Activated gamma-delta T cell treated with anti-CD3 and anti-CD28 coated beads, Interleukin-2, amount 50 U/mL, for 16 hours (primary cell): Measurements from ENCODE around the gene CAMK1D.
"Not testable (repeated sequence)": the region's sequence is repeated elsewhere in the genome, so short reads cannot be mapped to it uniquely, and the experiment has no call there.

Experiments used
- DNase-seq: peaks from one replicate; pipeline ENCODE4 v3.0.0-alpha.2; 2020; ENCODE audit warnings: low read depth

The CAMK1D gene

DNA sequence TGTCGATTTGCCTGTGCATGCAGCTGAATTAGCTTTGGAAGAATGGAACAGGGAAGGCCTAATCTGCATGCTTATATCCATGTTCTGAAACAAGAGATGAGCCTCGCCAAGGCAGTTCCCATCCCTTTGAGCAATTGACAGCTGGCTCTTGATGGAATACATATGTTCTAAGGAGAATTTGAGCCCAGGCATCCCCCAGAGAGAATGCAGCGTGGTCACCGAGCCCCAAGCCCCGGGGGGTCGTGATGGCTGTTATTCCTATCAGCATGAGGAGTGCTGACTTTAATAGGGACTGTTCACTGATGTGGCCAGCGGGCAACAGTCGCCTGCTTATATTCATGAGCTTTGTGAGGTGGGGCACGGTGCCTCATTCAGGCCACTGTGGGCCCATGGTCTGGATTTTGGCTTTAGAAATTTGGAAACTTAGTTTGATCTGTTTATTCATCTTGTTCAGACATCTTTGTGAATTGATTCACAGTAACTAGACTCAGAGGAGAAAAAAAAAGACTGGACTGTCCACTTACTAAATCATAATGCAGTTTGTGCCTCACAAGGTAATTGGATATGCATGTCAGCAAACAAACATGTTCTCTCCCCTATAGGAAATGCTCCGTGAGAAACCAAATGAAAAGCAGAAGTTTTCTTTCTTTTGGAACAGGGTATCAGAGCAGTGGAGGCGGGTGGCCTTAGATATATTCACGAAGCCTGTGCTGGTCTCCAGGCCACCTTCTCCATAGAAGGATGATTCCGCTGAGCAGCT, 447.2 kb downstream of the CAMK1D start:
- no peak for DNase-seq

DNA sequence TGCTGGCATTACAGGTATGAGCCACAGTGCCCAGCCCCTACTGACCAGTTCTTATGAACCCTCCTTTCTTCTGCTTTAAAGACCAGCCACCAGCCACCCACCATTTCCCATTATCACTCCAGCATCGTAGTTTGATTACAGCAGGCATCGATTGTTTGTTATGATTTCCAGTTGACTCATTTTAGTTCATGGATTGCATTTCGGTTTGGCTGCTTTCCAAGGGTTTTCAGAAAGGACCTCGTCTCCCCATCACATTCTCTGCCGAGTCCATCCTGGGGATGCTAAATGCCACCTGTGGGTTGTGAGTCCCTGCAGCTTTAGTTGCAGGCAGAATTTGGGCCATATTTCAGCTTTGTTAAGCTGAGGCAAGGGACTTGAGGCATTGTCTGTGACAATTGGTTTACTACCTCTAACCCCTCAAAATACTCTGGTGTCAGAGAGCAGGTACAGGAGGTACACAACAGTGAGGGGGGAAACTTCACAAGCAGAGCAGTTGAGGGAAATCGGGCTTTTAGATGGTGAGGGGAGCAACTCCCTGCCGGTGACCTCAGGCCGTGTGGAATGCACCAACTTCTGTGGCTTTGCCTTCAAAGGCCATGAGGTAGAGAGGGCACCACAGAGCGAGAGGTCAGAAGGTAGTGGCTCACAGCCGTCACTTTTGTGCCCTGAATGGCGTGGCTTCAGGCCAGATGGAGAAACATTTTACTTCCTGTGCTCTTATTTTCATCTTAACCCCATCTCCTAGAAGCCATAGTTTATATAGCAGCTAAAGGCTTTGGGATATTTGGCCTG, 448.3 kb downstream of the CAMK1D start:
- DNase-seq: no peak

DNA sequence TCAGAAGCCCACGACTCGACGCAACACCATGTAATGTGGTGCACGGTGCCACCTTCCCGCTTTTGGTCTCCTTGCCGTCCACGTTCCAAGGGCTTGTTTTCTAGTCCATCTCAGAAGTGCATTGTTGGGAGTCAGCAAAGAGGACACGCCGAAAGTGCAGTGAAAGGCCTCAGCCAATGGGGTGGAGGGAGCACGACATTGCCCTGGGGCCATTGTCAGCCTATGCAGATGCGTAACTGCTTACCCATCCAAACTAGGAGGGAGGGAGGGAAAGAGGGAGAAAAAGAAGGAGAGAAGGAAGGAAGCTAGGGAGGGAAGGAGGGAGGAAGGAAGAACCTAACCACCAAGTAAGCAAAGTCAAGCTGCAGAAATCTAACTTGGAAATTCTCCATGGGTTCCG, 449.8 kb downstream of the CAMK1D start:
- no peak for DNase-seq

DNA sequence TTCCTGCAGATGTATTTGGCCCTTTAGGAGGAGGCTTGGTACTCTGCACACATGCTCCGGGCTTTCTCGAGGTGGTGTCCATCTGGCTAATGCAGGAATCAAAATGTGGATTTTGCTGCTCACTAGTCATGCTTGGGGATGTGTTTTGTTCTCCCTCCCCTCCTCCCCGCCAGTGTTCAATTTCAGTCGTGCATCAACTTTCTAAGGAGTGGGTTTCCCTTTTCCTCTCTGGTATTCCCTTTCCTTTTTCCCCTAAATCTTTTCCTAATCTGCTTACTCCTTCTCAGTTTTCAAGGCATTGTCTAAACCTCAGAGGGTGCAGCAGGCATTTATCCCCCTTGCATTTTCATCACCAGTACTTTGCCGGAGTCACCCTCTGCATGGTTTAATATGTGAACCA, 450.4 kb downstream of the CAMK1D start:
- no peak for DNase-seq

DNA sequence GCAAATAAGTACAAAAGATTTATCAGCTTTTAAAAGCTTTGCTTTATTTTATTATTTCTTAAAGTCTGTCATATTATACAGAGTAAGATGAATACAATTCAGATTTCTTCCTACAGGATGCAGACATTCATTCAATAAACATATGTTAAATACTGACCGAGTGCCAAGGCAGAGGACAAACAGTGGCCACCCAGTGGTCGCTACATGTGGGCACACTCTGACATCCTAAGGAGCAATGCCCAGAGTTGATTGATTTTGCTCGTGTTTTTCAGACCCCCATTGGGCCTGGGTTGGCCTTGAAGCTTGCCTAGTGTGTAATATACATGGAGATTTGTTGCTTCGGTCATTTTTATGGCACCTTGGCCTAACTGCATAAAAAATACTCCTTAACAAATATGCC, 451.0 kb downstream of the CAMK1D start:
- DNase-seq: no peak

DNA sequence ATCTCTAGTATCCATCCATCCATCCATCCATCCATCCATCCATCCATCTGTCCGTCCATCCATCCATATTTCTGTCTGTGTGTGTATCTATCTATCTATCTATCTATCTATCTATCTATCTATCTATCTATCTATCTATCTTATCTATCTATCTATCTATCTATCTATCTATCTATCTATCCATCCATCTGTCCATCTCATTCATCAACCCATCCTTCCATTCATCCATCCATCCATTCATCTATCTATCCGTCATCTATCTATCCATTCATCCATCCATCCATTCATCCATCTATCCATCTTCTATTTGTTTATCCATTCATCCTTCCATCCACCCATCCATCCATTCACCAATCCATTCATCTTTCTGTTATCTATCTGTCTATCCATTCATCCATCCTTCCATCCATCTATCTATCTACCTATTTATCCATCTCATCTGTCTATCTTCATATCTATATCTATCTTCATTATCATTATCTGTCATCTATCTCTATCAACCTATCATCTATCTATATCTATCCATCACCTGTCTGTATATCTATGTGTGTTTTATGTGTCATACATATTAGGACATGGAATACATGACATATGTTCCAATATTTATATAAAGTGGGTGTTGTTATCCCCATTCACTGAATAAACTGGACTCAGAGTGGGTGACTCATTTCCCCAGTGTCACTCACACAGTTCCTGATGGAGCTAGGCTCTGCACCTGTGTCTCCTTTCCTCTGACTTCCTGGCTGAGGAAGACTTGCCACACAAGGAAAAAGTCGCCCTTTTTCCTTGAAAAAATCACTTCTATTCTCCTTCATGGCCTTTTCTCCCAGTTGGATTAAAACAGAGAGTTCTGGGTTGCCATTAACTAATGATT, 452.1 kb downstream of the CAMK1D start:
- no peak for DNase-seq

DNA sequence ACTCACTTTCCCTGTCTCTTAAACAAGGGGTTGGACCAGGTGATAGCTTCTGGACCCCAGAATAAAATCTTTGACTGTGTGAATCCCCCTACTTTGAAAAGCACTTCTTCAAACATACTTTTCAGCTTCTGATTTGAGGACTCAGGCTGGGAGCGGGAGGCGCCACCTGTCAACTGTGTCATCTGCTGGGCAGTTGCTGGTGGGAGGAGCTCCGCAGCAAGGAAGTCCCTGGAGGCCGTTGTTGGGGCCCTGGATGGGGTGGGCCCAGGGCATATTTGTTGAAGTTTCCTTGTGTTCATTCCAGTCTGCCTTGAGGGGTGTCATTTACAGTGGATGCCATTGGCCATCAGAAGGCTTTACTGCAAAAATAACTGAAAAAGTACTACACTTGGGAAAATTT, 454.4 kb downstream of the CAMK1D start:
- DNase-seq: no peak

DNA sequence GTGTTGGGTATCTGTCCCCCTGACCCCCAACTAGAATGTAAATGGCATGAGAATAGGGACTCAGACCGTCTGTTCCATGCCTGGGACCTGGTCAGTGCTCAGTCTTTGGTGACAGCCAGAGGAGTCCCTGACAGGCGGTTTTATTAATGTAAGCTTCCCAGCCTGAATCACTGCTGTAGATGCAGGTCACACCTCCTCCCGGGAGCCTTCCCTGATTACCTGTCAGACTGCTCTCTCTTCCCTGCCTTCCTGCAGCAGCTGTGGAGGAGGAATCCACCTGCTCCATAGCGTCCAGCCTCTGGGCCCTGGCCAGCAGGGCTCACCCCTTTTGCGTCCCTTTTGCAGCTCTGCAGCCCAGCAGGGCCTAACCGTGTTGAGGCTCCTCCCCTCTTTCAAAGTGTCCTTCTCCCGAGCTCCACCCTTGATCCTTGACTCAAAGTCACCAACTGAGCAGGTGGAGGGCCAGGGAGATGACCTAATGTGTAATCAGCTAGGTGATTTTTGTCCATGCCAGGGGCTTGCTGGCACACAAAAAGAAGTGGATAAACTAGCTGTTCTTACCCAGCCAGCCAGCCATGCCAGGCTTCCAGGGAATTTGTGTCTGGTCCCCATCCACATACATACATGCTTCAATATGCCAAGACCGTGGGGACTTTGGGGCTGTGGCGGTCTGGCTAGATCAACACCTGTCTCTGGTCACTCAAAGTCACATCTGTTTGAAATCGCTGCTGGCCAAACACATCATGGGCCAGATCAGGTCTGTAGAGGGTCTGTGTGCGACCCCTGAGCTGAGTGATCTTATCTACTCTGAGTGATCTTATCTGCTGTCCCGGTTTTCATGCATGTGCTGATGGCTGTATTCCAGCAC, 457.1 kb downstream of the CAMK1D start:
- no peak for DNase-seq

DNA sequence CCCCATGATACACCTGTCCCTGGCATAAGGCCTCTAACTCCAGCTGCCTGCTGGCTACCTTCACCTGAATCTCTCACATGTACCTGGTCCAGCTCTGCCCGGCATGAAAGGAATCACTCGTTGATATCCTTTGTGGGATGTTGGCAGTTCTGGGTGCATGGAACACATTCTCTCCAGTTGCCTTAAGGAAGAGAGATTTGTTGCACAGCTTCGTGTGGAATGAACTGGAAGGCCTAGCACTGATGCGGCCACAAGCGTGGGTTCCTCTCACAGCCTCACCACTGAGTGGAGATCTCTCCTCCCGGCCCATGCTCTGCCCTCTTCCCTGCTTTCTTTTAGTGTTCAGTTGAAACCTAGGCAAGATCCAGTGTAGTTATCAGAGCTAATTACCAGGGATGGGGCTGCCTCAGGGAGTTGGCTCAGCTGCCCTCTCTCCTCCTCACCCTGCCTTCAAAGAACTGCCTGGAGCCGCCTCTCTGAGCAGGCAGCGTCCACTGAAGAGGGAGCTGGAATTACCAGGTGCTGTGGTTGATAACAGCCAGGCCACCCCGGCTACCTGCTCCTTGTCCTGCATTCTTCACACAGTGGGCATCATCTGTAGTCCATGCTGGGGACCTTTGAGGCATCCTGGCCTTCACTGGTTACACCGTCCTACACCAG, 457.9 kb downstream of the CAMK1D start:
- no peak for DNase-seq

DNA sequence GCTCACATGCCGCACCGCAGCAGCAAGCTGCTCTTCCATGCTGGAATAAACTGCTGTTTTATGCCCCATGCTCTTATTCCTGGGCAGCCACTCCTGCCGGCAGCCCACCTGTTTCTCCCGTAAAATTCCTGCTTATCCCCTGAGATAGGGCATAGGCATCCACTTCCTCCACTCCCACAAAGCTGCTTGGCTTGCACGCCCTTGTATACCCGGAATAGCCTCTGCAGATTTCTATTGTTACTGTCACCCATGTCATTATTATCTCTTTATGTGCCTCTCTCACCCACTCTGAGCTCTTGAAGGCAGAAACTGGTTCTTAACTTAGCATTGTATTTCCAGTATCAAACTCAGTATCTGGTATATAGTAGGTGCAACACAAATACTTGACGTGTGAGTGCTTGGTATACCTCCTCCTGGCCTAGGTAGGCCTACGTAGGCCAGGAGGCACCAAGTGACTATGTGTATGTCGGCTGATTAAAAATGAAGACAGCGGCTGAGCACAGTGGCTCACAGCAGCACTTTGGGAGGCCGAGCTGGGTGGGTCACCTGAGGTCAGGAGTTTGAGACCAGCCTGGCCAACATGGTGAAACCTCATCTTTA, 458.8 kb downstream of the CAMK1D start:
- DNase-seq: no peak

DNA sequence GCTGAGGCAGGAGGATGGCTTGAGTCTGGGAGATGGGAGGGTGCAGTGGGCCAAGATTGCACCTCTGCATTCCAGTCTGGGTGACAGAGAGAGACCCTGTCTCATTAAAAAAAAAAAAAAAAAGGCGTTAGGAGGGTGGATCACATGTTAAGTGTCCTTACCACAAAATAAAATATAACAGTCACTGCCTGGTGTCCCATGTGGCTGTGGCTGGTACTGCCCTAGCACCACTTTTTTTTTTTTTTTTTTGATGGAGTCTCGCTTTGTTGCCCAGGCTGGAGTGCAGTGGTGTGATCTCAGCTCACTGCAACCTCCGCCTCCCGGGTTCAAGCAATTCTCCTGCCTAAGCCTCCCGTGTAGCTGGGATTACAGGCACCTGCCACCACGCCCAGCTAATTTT, 460.7 kb downstream of the CAMK1D start:
- not testable (repeated sequence) for DNase-seq

DNA sequence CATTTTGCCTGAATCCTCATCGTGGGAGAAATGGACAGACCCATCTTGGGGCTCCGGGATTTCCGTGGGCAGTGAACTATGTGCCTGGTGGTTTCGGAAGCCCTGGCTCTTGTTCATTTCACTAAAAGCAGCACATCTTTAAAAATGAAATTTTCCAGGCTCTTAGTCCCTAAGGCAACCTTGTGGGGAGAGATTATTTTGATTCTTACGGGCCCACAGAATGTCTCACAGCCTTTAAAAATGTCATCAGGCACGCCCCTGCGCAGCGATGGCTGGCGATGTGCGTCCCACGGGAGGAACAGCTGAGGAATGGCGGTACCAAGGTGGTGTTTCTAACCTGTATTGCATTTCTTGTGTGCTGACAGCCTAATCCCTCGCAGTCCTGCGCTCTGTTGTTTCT, 462.5 kb downstream of the CAMK1D start:
- DNase-seq: no peak

DNA sequence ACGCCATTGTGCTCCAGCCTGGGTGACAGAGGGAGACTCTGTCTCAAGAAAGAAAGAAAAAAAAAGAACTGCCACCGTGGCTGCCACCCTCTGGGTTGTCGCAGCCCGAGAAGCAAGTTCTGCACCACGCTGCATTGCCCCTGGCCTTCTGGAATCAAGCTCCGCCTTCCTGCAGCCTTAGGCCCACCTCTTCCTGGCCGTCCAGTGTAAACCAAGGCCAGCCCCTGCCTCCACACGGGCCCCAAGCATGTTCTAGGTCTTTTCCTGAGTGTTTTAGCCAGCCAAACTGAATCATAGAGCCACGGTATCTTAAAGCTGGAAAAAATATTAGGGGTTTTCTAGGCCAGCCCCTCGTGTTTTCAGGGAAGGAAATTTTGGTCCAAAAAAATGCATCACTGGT, 463.2 kb downstream of the CAMK1D start:
- DNase-seq: no peak

DNA sequence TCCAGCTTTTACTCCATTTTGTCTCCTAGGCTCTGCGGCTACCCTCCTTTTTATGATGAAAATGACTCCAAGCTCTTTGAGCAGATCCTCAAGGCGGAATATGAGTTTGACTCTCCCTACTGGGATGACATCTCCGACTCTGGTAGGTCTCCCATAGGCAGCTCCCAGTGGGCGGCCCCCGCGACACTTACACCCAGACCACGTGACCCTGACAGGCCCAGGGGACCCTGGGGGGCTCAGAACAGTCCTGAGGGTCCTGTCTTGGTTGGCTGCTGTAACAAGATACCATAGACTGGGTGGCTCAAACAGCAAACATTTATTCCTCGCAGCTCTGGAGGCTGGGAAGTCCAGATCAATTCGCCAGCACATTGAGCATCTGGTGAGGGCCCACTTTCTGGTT, 464.8 kb downstream of the CAMK1D start:
- DNase-seq: no peak

DNA sequence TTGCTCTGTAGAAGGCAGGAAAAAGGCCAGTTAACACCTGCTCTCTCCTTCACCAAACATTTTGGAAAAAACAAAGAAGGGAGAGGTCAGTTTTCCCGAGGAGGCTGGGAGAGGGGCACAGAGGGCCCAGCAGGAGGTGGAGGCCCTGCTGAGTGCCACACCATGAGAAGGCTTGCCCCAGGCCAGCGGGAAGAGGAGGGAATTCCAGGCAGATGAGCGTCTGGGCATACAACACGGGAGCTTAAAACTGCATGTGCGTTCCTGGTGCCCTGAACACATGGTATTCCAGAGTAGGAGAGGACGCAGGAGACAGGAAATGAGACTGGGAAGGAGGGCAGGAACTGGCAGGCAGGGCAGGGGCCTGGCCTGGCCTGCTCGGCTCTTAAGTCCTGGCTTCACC, 469.7 kb downstream of the CAMK1D start:
- DNase-seq: no peak

DNA sequence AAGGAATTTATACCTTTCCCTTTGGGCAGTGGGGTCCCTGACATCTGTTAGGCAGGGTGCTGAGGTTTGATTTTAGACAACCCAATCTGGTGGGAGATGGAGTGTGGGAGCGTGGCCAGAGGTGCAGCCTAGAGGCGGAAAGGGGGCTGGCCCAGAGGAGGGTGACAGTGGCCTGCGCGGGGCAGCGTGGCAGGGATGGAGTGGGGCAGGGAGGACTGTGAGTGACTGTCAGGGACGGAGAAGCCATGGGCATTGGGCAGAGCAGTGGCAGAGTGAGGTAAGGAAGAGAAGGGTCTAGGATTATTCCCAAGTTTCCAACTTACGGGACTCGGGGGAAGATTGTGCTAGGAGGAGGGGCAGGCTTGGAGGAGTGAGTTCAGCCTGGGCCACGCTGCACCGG, 470.3 kb downstream of the CAMK1D start:
- DNase-seq: no peak

DNA sequence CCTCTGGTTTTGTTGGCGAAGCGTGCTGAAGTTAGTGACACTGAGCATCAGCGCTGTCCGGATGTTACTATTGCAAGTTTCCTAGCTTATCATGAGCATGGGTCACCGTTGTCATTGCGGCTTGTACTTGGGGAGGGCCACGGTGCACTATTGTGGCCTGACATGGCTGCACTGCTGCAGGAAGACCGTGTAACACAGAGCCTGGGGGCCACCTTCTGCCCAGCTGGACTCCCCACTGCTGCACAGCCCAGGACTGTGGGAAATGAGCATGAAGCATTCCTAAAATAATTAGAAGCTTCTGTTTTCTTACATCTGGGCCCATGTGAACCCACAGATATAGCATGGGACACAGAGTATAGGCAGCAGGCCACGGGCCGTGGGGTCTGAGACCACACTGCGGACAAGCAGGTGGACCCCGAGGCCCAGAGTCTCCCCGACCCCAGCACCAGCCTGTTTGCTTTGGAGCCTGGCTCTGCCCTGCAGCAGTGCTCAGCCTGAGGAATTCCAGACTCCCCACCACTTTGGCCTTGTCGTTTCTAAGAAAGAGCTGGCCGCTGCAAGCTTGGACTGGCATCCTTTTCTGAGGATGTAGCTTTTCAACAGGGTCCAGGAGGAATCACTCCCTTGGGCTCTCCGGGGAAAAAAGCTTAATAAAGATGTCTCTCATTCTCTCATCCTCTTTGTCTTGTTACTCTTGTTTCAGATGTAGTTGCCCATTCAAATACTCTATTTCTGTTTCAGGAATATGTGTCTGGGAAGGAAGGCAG, 473.0 kb downstream of the CAMK1D start:
- DNase-seq: no peak

DNA sequence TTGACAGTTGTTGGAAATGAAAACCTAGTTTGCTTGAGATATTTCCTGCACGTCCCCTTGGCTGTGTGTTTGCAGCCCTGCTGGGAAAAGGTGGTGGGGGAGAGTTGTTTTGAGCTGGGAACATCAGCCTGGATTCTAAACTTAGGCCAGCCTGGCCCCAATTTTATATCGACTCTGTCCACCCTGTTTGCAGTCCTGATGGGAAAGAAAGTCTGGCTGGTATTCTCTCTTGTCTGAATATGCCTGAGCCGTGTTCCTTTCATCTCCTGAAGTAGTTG, 473.5 kb downstream of the CAMK1D start:
- no peak for DNase-seq

DNA sequence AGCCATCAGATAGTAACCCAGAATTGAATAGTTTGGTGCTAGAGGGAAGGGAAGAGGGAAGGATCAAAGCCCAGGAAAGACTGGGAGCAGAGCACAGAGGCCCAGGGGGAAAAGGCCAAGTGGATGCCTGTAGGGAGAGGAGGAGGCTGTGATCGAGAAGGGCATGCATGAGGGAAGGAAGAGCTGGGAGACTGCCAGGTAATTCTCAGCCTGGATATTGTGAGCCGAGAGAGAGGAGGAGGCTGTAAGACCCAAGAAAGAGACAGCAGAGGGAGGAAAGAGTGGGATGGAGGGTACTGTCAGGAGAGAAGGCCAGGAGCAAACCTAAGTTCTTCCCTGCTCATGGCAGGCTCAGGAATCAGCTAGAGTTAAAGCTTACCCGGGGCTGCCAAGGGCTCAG, 474.0 kb downstream of the CAMK1D start:
- DNase-seq: no peak

DNA sequence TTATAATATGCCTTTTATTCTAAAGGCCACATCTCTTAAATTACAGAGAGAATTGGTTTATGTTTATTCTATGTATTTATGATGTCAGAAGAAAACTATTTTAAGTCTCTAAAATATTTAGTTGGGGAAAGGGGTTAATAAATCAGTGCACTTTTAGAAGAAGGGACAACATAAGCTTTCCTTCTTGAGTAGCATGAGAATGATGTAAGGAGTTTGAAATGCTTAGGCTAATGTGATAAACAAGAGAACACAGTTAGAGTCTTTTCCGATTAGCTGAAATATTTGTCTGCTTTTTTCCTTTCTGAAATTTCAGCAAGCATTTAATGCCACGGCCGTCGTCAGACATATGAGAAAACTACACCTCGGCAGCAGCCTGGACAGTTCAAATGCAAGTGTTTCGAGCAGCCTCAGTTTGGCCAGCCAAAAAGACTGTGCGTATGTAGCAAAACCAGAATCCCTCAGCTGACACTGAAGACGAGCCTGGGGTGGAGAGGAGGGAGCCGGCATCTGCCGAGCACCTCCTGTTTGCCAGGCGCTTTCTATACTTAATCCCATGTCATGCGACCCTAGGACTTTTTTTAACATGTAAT, 476.0 kb downstream of the CAMK1D start:
- DNase-seq: no peak
